ENCODE measurements around the gene IDS.

The IDS gene

DNA sequence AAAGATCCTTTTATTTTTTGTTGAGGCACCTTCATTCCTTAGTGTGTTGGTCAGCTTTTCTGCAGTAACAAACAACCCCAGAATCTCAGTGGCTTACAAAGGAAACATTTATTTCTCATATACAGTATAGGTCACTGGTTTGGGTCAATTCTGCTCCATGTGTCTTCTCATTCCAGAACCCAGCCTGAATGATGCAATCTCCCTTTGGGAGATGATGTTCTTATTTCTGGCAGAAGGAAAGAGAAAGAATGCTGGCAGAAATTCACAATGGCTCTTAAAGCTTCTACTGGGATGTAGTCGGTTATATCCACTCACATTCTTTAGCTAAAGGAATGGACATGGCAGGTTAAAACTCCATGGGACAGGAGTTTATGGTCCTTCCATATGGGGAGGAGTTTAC lies 42.3 kb downstream of the IDS start:
- no peak for DNase-seq (ENCODE audit: extremely low read depth in 1 of 2, low read depth in 1 of 2)

DNA sequence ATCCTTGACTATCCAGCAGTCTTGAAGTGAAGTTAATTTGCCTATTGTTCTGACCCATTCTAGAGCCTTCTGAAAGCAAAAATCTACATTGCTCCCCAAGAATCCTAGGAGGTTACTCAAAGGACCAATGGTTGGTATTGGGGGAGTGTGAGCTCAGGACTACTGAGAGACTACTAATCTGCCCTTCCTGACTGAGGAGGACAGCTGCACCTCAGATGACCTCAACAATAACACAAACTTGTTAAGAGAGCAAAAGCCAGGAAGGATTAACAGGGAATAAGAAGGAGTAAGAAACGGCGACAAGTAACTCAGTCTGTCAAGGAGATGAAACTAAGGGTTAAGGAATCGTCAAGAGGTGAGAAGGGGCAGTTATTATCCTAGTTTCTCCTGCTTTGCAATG lies 43.4 kb downstream of the IDS start:
- no peak for DNase-seq (ENCODE audit: extremely low read depth in 1 of 2, low read depth in 1 of 2)

DNA sequence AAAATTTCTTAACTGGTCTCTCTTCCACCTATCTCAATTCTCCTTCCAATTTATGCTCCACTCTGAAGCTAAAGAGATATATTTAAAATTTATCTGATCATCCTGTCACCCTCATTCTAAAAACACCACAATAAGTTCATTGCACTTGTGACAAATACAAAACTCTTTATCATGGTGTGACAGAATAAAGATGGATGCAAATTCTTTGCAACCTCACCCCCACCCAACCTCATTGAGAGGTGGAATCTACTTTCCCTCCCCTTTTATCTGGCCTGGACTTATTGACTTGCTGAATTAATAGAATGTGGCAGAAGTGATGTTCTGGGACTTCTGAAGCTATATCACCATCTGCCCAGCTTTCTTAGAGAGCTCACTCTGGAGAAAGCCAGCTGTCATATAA lies 46.5 kb downstream of the IDS start:
- DNase-seq (ENCODE audit: extremely low read depth in 1 of 2, low read depth in 1 of 2): no peak

DNA sequence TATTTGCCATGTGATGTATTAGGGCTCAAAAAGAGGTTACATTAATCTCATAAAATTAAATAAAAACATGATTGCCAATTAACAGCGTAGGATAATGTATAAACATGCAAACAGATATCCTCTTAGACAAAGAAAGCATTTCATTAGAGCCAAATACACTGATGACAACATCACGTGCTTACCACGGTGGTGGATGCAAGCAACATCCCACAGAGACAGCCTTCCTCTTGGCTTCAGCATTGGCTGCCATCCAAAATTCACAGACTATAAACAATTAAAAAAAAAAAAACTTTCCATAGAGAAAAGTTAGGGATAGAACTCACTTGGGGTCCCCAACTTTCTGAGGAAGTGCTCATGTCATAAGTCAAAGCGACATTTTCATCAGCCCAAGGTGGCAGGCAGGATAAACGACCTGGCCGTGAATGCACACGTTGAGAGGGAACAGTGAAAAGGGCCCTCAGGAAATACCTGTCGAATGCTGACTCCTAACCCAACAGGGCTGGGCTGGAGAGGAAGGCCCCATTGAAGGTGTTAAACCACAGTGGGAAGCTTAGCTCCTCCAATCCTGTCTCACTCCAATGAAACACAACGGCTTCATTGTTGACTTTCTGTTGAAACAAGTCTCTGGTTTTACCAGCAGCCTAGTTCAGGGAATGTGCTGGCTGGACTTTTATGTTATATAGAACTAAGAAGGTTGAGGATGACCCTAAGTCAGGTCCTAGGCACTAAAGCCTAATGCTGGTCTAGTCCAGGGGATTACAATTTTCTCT lies 48.4 kb downstream of the IDS start:
- DNase-seq (ENCODE audit: extremely low read depth in 1 of 2, low read depth in 1 of 2): no peak

DNA sequence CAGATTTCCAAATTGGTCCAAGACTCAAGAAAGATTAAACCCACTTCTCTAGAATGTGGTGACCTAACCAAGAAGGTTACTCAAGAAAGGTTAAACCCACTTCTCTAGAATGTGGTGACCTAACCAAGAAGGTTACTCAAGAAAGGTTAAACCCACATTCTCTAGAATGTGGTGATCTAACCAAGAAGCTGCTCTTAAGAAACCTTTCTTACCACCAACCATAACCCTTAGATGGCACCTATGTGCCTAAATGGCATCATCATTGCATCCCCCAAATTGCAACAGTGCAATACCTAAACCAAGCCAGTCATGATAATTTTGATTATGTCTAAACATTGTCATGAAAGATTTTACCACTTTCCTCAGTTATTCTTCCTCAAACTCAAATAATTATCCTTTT lies 49.2 kb downstream of the IDS start:
- DNase-seq (ENCODE audit: extremely low read depth in 1 of 2, low read depth in 1 of 2): no peak

DNA sequence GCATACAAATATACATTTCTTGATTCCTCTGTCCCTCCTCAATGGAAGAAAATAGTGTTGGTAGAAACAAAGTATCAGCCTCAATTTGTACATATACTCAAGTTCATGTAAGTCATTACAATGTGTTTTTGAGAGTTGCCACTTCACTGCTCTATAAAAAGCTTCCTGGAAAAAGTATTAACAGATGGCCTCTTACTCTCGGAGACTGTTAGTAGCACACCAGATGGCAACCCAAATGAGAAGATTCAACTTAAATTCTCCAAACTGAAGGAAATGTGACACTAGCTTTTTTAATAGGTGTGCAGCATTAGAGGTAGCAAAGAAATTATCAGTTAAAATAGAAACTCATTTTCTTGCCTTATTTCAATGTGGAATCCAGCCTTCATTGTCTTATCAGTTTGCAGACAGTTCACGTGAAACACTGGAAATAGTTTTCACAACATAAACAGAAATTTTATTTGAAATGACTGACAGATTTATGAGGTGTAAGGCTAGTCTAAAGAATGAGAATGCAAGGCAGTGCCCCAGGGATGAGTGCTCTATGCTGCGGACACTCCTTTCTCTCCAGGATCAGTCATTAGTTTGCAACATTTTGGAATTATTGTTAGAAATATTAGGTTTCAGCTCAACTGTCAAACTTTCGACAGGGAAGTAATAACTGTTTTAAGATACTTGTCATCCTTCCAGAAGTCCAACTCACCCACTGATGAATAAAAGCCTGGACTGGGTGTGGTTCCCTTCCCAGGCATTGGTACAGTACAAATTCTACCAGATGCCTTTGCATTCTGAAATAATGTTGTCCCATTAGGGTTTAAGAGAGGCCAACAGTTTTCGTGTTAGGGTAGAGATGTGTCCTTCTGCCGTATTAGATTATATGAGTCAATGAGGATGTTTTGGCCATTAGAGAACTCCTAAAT lies 50.9 kb downstream of the IDS start:
- DNase-seq (ENCODE audit: extremely low read depth in 1 of 2, low read depth in 1 of 2): no peak

DNA sequence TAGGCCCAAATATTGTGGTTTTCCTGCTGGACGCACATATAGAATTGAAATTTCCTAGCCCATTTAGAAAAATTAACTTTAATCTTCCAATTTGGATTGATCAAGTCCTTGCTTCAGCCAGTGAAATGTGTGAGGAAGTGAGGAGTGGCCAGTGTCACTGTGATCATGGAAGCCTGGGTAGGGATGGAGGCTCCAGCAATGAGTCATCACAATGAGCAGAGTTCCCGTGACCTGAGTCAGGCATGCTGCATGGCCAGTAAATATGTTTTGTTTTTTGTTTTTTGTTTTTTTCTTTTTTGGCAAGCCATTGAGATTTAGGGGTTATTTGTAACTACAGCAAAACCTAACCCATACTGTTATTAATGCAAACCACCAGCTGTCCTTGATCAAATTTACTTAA lies 52.1 kb downstream of the IDS start:
- DNase-seq (ENCODE audit: extremely low read depth in 1 of 2, low read depth in 1 of 2): no peak

DNA sequence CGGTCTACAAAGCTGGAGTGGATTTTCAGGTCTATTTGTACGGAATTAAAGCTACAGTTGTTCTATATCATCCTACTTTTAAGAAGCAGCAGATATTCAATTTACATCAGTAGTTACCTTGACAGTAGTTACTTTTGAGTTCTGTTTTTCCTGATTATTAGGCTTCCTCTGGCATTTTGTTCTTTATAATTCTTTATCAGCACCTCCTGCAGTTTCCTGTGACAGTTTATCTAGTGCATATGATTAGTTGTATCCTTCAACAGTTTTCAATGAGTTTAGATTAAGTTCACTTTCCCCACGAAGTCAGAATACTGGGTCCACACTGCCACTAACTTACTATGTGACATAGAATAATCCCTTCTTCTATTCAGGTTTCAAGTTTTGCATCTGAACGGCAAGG lies 71.7 kb downstream of the IDS start:
- DNase-seq (ENCODE audit: extremely low read depth in 1 of 2, low read depth in 1 of 2): no peak

DNA sequence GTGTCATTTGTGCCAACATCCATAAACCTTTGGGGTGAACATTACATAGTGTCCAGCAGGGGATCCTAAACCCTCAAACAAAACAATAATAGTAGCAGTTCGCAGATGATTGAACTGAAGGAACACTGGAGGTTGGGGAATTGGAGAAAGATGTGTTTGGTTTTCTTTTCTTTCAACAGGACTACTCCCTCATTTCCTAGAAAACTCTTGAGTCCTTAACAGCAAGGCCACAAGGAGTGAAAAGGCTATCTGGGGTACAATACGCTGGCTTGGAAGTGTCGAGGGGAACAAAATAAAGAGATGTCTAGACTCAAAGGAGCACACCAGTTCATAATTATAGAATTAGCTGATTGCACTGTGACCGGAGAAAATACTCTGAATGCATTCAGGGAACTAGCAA lies 72.1 kb downstream of the IDS start:
- DNase-seq (ENCODE audit: extremely low read depth in 1 of 2, low read depth in 1 of 2): no peak
